ENCODE results near the gene L1TD1. TPM values are rescaled to one million over a fixed set of nuclear protein-coding genes. Genes with fewer than 3 reads are reported as not detected.
"Not testable (repeated sequence)": the region's sequence is repeated elsewhere in the genome, so short reads cannot be mapped to it uniquely, and the experiment has no call there.

The L1TD1 gene
- 1 to 10 TPM; 5.7 to 8.1 TPM for total RNA-seq

- TF ChIP-seq, protein P1, sequence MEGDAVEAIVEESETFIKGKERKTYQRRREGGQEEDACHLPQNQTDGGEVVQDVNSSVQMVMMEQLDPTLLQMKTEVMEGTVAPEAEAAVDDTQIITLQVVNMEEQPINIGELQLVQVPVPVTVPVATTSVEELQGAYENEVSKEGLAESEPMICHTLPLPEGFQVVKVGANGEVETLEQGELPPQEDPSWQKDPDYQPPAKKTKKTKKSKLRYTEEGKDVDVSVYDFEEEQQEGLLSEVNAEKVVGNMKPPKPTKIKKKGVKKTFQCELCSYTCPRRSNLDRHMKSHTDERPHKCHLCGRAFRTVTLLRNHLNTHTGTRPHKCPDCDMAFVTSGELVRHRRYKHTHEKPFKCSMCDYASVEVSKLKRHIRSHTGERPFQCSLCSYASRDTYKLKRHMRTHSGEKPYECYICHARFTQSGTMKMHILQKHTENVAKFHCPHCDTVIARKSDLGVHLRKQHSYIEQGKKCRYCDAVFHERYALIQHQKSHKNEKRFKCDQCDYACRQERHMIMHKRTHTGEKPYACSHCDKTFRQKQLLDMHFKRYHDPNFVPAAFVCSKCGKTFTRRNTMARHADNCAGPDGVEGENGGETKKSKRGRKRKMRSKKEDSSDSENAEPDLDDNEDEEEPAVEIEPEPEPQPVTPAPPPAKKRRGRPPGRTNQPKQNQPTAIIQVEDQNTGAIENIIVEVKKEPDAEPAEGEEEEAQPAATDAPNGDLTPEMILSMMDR (IDR thresholded peaks at IDR 0.05): no peak
- Histone ChIP-seq H3K9ac (ENCODE audit: low read depth in 2 of 2, low read length in 2 of 2) (peak within 1 kb of the TSS; percentile 40 to 46), H3K27me3 (no peaks in the 10 kb centered on the region), H3K4me1 (no peaks in the 10 kb centered on the region), H3K36me3 (no peaks in the 10 kb centered on the region), H3K9me3 (no peaks in the 10 kb centered on the region), H3K4me3 (peak within 1 kb of the TSS; percentile 44), H3K27ac (no peak within 1 kb of the TSS)
- intact Hi-C loops (cut with DNase I): no loop called here
- DNase-seq: peak; percentile 73
These were observed at the start of gene L1TD1 for GRCh38 chr1:62194651-62195544. TSS of gene L1TD1 (plus strand) at chr1:62194849. CDS start at chr1:62206629, 11,780 bp downstream.

DNA sequence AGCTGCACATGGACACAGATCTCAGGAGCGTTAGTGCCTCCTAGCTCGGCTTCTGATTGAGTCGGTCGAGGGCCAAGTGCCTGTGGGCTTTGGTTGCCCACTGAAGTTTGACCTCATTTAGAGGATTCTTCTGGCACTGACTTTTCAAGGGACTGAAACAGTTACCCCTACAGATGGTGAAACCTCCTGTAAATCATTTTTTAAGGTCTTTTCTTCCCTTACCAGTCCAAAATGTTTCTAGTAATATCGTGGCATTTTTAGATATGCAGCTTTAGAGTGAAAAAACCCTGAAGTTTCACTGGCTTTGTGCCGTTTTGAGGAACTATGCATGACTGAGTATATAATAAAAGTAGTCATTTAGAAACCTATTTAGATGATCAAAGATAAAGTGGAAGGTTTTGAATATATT, 34.7 kb upstream of the L1TD1 start:
- H3K36me3 ChIP-seq: no peaks in the 10 kb centered on the region
- no peak for DNase-seq

GRCh38 chr1:62161711-62162110, 32.9 kb upstream of the L1TD1 start:
- no peak overlapping the region for H3K9ac ChIP-seq (ENCODE audit: low read depth in 2 of 2, low read length in 2 of 2)
- H3K4me1 ChIP-seq: no peaks in the 10 kb centered on the region
- H3K4me3 ChIP-seq: no peak overlapping the region
- TF ChIP-seq, protein P1 (IDR thresholded peaks at IDR 0.05): no peak
- intact Hi-C loops (cut with DNase I): no loop called here
- DNase-seq: no peak
- no peaks in the 10 kb centered on the region for H3K27me3 ChIP-seq
- no peaks in the 10 kb centered on the region for H3K9me3 ChIP-seq
- H3K36me3 ChIP-seq: no peaks in the 10 kb centered on the region
- H3K27ac ChIP-seq: no peak overlapping the region

More for the DNA sequence above, 34.7 kb upstream of the L1TD1 start:
- H3K27me3 ChIP-seq: no peaks in the 10 kb centered on the region
- H3K4me3 ChIP-seq: no peak overlapping the region
- TF ChIP-seq, protein P1 (IDR thresholded peaks at IDR 0.05): no peak
- no peak overlapping the region for H3K9ac ChIP-seq (ENCODE audit: low read depth in 2 of 2, low read length in 2 of 2)
- no peak overlapping the region for H3K27ac ChIP-seq
- H3K9me3 ChIP-seq: no peaks in the 10 kb centered on the region
- intact Hi-C loops (cut with DNase I): no loop called here
- no peaks in the 10 kb centered on the region for H3K4me1 ChIP-seq

DNA sequence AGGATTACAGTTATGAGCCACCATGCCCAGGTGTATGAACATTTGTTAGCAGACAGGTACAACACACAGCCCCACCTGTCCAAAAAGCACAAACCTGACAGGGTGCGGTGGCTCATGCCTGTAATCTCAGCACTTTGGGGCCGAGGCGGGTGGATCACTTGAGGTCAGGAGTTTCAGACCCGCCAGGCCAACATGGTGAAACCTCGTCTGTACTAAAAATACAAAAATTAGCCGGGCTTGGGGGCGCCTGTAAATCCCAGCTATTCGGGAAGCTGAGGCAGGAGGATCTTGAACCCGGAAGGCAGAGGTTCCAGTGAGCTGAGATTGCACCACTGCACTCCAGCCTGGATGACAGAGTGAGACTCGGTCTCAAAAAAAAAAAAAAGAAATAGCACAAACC, 24.3 kb upstream of the L1TD1 start:
- H3K36me3 ChIP-seq; DNase-seq; H3K27ac ChIP-seq; H3K4me1 ChIP-seq; H3K9me3 ChIP-seq; H3K9ac ChIP-seq (ENCODE audit: low read depth in 2 of 2, low read length in 2 of 2); H3K4me3 ChIP-seq; intact Hi-C loops (cut with DNase I); H3K27me3 ChIP-seq: not testable (repeated sequence)

- peak; percentile 60 for DNase-seq
- intact Hi-C loops (cut with DNase I): loop anchor here (2.0 kb wide), 1 partner anchor 231 kb away; no protein-coding TSS in a partner anchor
- H3K4me1 ChIP-seq: no peaks in the 10 kb centered on the region
- H3K4me3 ChIP-seq: no peak overlapping the region
- H3K27ac ChIP-seq: no peak overlapping the region
- no peaks in the 10 kb centered on the region for H3K9me3 ChIP-seq
- no peak overlapping the region for H3K9ac ChIP-seq (ENCODE audit: low read depth in 2 of 2, low read length in 2 of 2)
- H3K27me3 ChIP-seq: no peaks in the 10 kb centered on the region
- TF ChIP-seq, protein P1 (IDR thresholded peaks at IDR 0.05): peak; percentile 72
- H3K36me3 ChIP-seq: no peaks in the 10 kb centered on the region
These were observed 19.0 kb upstream of the L1TD1 start for GRCh38 chr1:62175568-62176179.

Measured in colonic mucosa (tissue), 4 donors.